ENCODE measurements around the gene TOP2B.

GRCh38 chr3:25635038-25635437, 29.7 kb downstream of the TOP2B start:
- no peak for TF ChIP-seq CTCF (IDR thresholded peaks at IDR 0.05; ENCODE audit: low read depth, low read length)
- no peak for TF ChIP-seq EZH2phosphoT487 (IDR thresholded peaks at IDR 0.05; ENCODE audit: low read depth)
